ENCODE measurements around the gene ULBP1. TPM values are rescaled to one million over a fixed set of nuclear protein-coding genes. Genes with fewer than 3 reads are reported as not detected.
"Not testable (repeated sequence)": the region's sequence is repeated elsewhere in the genome, so short reads cannot be mapped to it uniquely, and the experiment has no call there.

The ULBP1 gene
- total RNA-seq, 1 experiment from 2014 or later, result not detected

- BruUV-seq (replicated peaks), result no TSS peak
- no peaks in the 10 kb centered on the region for H3K9me3 Mint-ChIP-seq (ENCODE audit: unreplicated experiment)
- DNase-seq (ENCODE audit: unreplicated experiment), result no peak
- ChIA-PET CTCF (interaction anchor here (0.6 to 3.9 kb wide), 18 partner anchors 24 to 483 kb away, joined by 3 to 43 read pairs (median 4); no protein-coding TSS in a partner anchor), POLR2A (interaction anchor here (1.0 to 3.4 kb wide), 5 partner anchors 24 to 204 kb away, joined by 3 to 14 read pairs (median 6); no protein-coding TSS in a partner anchor)
- no peaks in the 10 kb centered on the region for H3K36me3 Mint-ChIP-seq (ENCODE audit: insufficient read depth, unreplicated experiment)
- no peak overlapping the region for H3K27ac Mint-ChIP-seq (ENCODE audit: low read depth, unreplicated experiment)
- intact Hi-C loops (cut with micrococcal nuclease), result loop anchor here (10.0 kb wide), 1 partner anchor 380 kb away; the partner anchor contains the start of gene PPIL4
- H3K27me3 Mint-ChIP-seq (ENCODE audit: insufficient read depth, unreplicated experiment), result peaks cover 23% of the 10 kb centered on the region
- H3K4me1 Mint-ChIP-seq (ENCODE audit: insufficient read depth, unreplicated experiment), result peaks cover 19% of the 10 kb centered on the region
- TF ChIP-seq, protein P1, sequence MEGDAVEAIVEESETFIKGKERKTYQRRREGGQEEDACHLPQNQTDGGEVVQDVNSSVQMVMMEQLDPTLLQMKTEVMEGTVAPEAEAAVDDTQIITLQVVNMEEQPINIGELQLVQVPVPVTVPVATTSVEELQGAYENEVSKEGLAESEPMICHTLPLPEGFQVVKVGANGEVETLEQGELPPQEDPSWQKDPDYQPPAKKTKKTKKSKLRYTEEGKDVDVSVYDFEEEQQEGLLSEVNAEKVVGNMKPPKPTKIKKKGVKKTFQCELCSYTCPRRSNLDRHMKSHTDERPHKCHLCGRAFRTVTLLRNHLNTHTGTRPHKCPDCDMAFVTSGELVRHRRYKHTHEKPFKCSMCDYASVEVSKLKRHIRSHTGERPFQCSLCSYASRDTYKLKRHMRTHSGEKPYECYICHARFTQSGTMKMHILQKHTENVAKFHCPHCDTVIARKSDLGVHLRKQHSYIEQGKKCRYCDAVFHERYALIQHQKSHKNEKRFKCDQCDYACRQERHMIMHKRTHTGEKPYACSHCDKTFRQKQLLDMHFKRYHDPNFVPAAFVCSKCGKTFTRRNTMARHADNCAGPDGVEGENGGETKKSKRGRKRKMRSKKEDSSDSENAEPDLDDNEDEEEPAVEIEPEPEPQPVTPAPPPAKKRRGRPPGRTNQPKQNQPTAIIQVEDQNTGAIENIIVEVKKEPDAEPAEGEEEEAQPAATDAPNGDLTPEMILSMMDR (IDR thresholded peaks at IDR 0.05; ENCODE audit: unreplicated experiment), result no peak
- no peak overlapping the region for H3K4me3 Mint-ChIP-seq (ENCODE audit: unreplicated experiment)
Measured at GRCh38 chr6:149924933-149925252, 38.9 kb upstream of the ULBP1 start.

- no TSS peak for BruUV-seq (replicated peaks)
- POLR2A ChIA-PET, result interaction anchor here (1.0 to 3.4 kb wide), 4 partner anchors 25 to 204 kb away, joined by 3 to 14 read pairs (median 4); no protein-coding TSS in a partner anchor
- Mint-ChIP-seq H3K4me1 (ENCODE audit: insufficient read depth, unreplicated experiment) (peaks cover 19% of the 10 kb centered on the region), H3K9me3 (ENCODE audit: unreplicated experiment) (no peaks in the 10 kb centered on the region), H3K4me3 (ENCODE audit: unreplicated experiment) (no peak overlapping the region), H3K27ac (ENCODE audit: low read depth, unreplicated experiment) (no peak overlapping the region), H3K27me3 (ENCODE audit: insufficient read depth, unreplicated experiment) (peaks cover 28% of the 10 kb centered on the region), H3K36me3 (ENCODE audit: insufficient read depth, unreplicated experiment) (no peaks in the 10 kb centered on the region)
- TF ChIP-seq, protein P1 (IDR thresholded peaks at IDR 0.05; ENCODE audit: unreplicated experiment), result no peak
- no peak for DNase-seq (ENCODE audit: unreplicated experiment)
- intact Hi-C loops (cut with micrococcal nuclease), result loop anchor here (10.0 kb wide), 1 partner anchor 381 kb away; the partner anchor contains the start of gene PPIL4
- CTCF ChIA-PET, result interaction anchor here (0.6 to 3.9 kb wide), 12 partner anchors 25 to 482 kb away, joined by 3 to 43 read pairs (median 5); no protein-coding TSS in a partner anchor
Measured at GRCh38 chr6:149925253-149925973, 38.3 kb upstream of the ULBP1 start.

DNA sequence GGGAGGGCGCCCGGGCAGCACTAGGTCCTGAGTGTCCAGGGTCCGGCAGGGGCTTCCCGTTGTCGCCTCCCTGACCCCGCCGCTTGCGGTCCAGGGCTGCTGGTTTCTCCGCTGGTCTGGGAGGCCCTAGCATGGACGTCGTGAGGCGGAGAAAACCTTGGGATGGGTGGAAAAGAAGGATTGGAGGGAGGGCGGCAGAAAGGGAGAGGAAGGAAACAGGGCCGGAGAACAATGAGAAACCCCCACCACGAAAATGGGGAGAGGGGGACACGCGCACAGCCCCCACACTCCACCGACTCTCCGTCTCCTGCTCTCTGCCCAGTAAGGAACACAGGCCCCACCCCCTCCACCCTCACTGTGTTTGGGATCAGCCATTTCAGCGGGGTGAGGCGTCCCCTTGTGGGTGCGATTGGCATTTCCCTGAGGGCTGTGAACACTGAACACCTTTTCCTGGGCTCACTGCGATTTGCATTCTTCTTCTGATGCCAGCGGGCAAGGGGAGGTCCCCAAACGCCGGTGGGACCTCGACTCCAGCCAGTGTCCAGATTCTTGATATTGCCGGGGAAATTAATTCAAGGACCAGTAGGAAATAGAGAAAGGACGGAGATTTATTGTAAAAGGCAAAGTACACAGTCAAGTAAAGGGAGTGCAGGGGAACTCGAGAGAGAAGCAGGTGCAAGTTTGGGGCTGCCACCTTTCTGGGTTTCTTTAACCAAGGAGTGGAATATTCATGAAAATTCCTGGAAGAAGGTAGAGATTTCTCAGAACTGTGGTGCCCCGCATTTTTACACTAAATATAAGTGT is 37.6 kb upstream of the ULBP1 start:
- Mint-ChIP-seq H3K27me3 (ENCODE audit: insufficient read depth, unreplicated experiment) (peaks cover 32% of the 10 kb centered on the region), H3K4me3 (ENCODE audit: unreplicated experiment) (peak overlapping the region; percentile 12), H3K9me3 (ENCODE audit: unreplicated experiment) (no peaks in the 10 kb centered on the region), H3K27ac (ENCODE audit: low read depth, unreplicated experiment) (no peak overlapping the region), H3K4me1 (ENCODE audit: insufficient read depth, unreplicated experiment) (peaks cover 19% of the 10 kb centered on the region), H3K36me3 (ENCODE audit: insufficient read depth, unreplicated experiment) (no peaks in the 10 kb centered on the region)
- CTCF ChIA-PET, result interaction anchor here (0.6 to 3.9 kb wide), 9 partner anchors 43 to 193 kb away, joined by 3 to 43 read pairs (median 4); no protein-coding TSS in a partner anchor
- TF ChIP-seq, protein P1 (IDR thresholded peaks at IDR 0.05; ENCODE audit: unreplicated experiment), result peak; percentile 94
- POLR2A ChIA-PET, result interaction anchor here (0.7 kb wide), 1 partner anchor 220 kb away, joined by 3 read pairs; no protein-coding TSS in a partner anchor
- no TSS peak for BruUV-seq (replicated peaks)
- DNase-seq (ENCODE audit: unreplicated experiment), result peak; percentile 90
- intact Hi-C loops (cut with micrococcal nuclease), result loop anchor here (1.0 to 10.0 kb wide), 5 partner anchors 61 to 381 kb away; partner anchors contain the start of gene PPIL4

DNA sequence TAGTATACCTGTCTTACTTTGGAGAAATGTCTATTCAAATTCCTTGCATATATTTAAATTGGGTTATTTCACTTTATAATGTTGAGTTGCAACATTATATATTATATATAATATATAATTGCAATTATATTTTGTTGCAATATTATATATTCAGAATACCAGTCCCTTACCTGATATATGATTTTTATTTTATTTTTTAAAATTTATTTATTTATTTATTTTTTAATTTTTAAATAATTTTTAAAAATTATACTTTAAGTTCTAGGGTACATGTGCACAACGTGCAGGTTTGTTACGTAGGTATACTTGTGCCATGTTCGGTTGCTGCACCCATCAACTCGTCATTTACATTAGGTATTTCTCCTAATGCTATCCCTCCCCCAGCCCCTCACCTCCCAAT is 36.7 kb upstream of the ULBP1 start:
- ChIA-PET CTCF (interaction anchor here (0.6 to 1.3 kb wide), 7 partner anchors 44 to 887 kb away, joined by 3 to 4 read pairs (median 3); no protein-coding TSS in a partner anchor), POLR2A (interaction anchor here (0.7 kb wide), 1 partner anchor 219 kb away, joined by 3 read pairs; no protein-coding TSS in a partner anchor)
- not testable (repeated sequence) for DNase-seq (ENCODE audit: unreplicated experiment)

More for the DNA sequence above, 36.7 kb upstream of the ULBP1 start:
- not testable (repeated sequence) for H3K9me3 Mint-ChIP-seq (ENCODE audit: unreplicated experiment); BruUV-seq (replicated peaks); H3K4me3 Mint-ChIP-seq (ENCODE audit: unreplicated experiment); H3K36me3 Mint-ChIP-seq (ENCODE audit: insufficient read depth, unreplicated experiment); H3K27ac Mint-ChIP-seq (ENCODE audit: low read depth, unreplicated experiment)
- intact Hi-C loops (cut with micrococcal nuclease), result loop anchor here (10.0 kb wide), 1 partner anchor 382 kb away; the partner anchor contains the start of gene PPIL4
- Mint-ChIP-seq H3K27me3 (ENCODE audit: insufficient read depth, unreplicated experiment) (peaks cover 32% of the 10 kb centered on the region), H3K4me1 (ENCODE audit: insufficient read depth, unreplicated experiment) (peaks cover 16% of the 10 kb centered on the region)

Data from MCF 10A (cell line).